ENCODE data around the gene CPVL. TPM values are rescaled to one million over a fixed set of nuclear protein-coding genes. Genes with fewer than 3 reads are reported as not detected.

The CPVL gene
- total RNA-seq, 1 donor from 2014 or later: 0.62 TPM

- DNase-seq (ENCODE audit: low read depth): no peak
Observed at GRCh38 chr7:29156907-29157452, 10.6 kb upstream of the CPVL start.

- no peak for DNase-seq (ENCODE audit: low read depth)
Observed at GRCh38 chr7:29154076-29154475, 7.7 kb upstream of the CPVL start.

- DNase-seq (ENCODE audit: low read depth): no peak
Observed at GRCh38 chr7:29150856-29151255, 4.5 kb upstream of the CPVL start.

- no peak for DNase-seq (ENCODE audit: low read depth)
Observed at GRCh38 chr7:29149036-29149435, 2.7 kb upstream of the CPVL start.

GRCh38 chr7:29147821-29148220 is 1.5 kb upstream of the CPVL start:
- peak; percentile 39 for DNase-seq (ENCODE audit: low read depth)

DNA sequence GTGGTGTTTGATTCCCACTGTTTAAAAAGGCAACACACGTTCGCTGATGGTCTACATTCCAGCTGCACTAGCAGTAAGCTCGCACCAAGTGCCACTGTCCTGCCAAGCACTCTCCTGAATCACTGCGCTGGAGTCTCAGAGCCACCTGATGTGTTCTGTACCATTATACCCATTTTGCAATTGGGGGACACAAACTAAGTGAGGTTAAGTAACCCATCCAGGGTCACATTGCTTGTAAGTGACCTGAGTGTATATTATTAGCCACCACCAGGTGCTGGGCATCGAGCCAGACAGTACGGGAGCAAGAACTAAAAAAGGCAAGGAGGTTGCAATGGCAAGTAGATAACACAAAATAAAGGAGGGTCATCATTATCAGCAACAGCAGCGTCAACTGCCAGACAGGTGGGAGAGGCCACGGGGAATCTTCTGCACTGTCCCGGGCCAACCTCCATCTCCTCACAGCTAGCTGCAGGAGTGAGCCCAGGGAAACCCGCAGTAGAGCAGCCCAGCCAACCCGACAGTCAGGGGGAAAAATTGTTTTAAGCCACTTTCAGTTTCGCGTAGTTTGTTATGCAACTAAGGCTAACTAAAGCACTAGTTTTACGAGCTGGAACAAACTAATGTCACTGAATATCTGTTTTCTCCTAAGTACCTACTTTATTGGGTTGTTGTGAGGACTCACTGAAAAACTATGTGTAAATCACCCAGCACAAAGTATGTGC is 712 bp upstream of the CPVL start:
- peak; percentile 44 for DNase-seq (ENCODE audit: low read depth)

DNA sequence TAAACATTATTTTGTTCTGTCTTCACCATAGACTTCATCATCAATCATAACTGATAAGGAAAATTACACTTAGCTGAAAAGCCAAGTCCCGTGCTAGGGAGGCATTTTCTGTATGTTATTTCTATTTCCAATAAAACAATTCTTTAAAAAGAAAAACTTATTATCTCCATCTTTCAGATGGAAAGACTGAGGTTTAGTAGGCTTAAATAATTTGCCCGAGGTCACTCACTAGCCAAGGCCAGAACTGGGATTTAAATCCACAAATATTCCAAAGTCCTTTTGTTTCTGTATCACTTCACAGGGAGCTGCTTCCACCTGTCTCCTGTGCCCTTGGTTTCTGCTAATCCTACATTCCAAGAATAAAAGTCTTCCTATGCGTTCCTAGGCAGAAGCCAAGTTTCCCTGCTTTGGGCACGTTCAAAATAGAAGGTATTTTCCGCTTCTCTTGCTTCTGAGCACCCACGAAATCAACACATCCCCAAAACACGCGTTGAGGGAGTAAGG is 732 bp downstream of the CPVL start:
- DNase-seq (ENCODE audit: low read depth): no peak

DNA sequence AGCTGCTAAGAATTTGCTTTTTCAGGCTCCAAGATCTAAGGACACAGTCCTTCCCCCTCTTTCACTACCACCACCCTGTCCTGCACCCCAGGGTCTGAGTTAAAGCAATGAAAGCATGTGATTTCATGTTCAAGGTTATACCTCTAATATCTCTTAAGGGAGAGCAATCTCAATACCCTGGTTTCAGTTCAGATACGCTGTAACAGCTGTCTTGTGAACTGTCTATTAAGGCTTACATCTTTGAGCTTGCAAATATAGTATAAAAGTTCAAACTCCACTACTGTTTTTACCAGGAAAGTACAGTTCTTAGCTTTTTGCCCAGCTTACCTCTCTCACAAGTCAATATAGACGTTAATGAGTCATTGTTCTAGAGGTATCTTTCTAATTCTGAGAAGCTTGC is 2.6 kb downstream of the CPVL start:
- no peak for DNase-seq (ENCODE audit: low read depth)

DNA sequence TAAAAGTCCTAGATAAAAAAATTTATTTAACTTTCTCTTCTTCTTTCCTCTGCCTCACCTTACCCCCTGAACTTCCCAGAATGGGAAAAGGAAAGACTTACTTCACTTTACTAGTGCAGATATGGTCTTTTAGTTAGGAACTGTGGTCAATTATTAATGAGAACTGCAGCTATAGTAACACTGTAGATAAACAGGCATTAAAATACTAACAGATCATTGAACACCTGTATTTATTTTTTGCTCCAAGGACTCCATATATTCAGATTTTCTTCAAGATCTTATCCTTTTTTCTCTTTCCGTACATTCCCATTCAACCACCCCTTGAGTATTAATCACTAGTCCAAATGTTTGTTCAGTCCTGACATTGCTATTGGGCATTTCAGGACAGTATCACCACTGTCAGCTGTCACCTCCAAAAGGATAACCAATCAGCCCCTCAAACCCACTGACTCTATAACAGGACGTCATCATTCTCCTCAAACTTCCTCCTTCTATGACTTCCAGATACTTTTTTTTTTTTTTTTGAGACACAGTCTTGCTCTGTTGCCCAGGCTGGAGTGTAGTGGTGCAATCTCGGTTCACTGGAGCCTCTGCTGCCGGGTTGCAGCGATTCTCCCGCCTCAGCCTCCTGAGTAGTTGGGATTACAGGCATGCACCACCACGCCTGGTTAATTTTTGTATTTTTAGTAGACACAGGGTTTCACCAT is 4.2 kb downstream of the CPVL start:
- no peak for DNase-seq (ENCODE audit: low read depth)

DNA sequence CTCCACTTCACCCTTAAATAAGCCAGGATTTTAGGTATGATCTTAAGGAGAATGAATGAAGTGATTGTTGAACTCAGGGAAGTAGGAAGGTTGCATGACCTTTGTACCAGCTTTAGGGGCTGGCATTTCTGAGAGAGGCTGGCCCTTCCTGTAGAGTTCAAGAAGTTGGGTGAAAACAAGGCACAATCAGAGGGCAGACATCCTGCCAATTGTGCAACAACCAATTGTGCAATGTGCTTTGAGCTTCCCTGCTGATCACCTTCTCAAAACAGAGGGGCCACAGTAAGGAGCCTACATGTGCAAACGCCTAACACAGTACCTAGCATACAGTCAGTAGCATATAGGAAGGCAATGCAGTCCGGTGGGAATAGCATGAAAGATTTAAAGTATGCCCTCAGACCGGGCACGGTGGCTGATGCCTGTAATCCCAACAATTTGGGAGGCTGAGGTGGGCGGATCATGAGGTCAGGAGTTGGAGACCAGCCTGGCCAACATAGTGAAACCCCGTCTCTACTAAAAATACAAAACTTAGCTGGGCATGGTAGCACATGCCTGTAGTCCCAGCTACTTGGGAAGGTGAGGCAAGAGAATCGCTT is 5.4 kb downstream of the CPVL start:
- DNase-seq (ENCODE audit: low read depth): no peak

DNA sequence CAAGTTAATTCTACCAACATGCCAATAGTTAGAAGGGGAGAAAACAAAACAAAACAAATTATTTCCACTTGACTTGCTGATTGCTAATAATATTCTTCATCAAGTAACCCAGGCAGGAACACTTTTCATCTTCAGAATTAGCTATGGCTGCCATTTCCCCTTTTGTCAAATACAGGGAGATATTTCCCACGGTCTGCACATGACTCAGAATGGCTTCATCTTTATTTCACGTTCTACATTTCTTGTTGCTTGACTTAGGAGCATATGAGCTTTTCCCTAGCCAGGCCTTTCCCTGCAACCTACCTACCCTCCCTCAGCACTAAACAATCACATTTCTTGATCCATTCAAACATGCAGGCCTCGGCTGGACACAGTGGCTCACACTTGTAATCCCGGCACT is 6.5 kb downstream of the CPVL start:
- no peak for DNase-seq (ENCODE audit: low read depth)

GRCh38 chr7:29139191-29139590 is 7.1 kb downstream of the CPVL start:
- no peak for DNase-seq (ENCODE audit: low read depth)

DNA sequence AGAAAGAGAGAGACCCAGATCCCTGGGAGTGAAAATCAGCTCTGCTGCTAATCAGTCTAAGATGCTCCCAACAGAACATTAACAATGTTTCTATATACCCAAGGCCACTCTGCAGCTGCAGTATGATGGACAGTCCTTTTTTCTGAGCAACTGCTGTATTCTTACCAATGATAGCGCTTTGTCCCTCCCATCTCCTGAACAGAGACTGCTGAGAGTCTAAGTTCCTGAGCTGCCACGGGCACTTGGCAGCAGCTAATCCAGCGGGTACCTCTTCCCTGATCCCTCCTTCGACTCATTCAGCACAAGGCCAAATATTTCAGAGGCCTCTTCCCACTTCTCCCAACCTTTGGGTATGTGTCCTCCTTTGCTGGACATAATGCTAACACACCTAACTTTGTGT is 7.7 kb downstream of the CPVL start:
- DNase-seq (ENCODE audit: low read depth): no peak

GRCh38 chr7:29135846-29136245 is 10.5 kb downstream of the CPVL start:
- no peak for DNase-seq (ENCODE audit: low read depth)

GRCh38 chr7:29132980-29133379 is 13.4 kb downstream of the CPVL start:
- no peak for DNase-seq (ENCODE audit: low read depth)

DNA sequence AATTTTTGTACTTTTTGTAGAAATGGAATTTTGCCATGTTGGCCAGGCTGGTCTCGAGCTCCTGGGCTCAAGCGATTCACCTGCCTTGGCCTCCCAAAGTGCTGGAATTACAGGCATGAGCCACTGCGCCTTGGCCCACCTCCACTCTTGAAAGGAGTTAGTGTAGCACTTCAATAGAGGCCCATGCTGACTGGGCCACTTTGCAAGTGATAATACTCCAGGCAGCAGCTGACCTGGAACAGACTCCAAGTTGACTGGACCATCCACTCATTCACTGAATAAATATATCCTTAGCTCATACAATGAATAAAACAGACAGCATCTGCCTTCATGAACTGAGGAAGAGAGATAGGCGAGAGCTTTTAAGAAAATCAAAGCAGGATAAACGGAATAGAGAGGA is 14.7 kb downstream of the CPVL start:
- DNase-seq (ENCODE audit: low read depth): no peak

DNA sequence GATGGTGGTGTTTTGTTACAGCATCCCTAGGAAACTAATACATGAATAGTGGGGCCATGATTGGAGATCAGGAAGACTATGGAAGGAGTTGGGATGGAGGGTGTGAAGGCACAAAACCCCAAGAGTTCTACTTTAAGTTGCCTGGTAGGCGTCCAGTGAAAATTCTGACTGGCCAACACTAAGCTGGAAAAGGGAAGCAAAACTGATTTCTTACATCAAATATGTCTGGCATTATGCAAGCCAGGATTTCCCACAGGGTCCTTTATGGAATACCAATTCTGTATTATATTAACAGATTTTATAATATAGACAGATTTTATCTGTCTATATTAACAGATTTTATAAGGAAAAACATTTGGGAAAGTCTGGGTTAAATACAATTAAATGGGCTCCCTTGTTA is 16.2 kb downstream of the CPVL start:
- no peak for DNase-seq (ENCODE audit: low read depth)

GRCh38 chr7:29127527-29127926 is 18.8 kb downstream of the CPVL start:
- DNase-seq (ENCODE audit: low read depth): no peak

- DNase-seq (ENCODE audit: low read depth): no peak
Observed at GRCh38 chr7:29126804-29127203, 19.5 kb downstream of the CPVL start.

DNA sequence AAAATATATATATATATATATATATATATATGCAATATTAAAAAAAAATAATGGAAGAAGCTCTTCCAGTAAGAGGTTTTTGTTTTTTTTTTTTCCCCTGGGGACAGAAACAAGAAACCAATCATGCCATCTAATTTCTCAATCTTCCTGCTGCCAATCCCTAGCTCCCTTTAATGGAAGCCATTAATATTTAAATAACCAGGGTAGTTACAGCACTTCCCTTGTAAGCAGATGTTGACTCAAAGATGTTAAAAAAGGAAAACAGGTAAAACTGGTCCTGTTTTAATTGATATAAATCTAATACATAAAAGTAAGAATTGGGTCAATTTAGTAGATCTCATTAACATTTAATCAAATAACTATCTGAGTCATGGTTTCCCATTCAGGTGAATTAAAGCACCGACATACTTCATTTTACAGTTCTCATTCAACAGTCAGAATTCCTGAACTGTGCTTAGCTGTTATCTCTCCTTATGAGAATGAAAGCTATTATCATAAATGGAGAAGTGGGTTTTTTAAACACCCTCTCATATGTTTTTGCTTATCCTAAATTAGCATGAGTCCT is 22.6 kb downstream of the CPVL start:
- DNase-seq (ENCODE audit: low read depth): no peak

DNA sequence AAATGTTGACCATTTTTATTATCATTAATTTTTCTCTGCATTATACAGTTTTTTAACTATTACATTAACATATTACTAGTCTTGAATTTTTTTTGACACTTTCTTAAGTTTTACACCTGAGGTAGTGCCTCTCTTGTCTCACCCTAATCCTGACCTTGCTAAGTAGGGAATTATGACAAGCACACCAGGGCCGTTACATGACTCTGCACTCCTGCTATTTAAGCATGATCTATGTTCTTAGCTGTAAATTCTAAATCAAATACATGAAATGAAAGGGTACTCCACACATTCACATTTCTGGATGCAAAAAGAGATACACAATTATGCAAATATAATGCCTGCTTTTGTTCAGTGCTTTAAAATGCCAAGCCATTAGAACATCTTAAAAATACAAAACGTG is 23.6 kb downstream of the CPVL start:
- DNase-seq (ENCODE audit: low read depth): no peak

- DNase-seq (ENCODE audit: low read depth): no peak
Observed at GRCh38 chr7:29122081-29122480, 24.3 kb downstream of the CPVL start.

Data from myocyte (in vitro differentiated cells).